ENCODE results near the gene WFDC5.
"Not testable (repeated sequence)": the region's sequence is repeated elsewhere in the genome, so short reads cannot be mapped to it uniquely, and the experiment has no call there.

The WFDC5 gene, protein sequence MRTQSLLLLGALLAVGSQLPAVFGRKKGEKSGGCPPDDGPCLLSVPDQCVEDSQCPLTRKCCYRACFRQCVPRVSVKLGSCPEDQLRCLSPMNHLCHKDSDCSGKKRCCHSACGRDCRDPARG

GRCh38 chr20:45114465-45115385 lies at the start of gene WFDC5:
Gene WFDC5 (minus strand): TSS chr20:45115174. CDS start chr20:45115083, 91 bp downstream.
- DNase-seq, result no peak

DNA sequence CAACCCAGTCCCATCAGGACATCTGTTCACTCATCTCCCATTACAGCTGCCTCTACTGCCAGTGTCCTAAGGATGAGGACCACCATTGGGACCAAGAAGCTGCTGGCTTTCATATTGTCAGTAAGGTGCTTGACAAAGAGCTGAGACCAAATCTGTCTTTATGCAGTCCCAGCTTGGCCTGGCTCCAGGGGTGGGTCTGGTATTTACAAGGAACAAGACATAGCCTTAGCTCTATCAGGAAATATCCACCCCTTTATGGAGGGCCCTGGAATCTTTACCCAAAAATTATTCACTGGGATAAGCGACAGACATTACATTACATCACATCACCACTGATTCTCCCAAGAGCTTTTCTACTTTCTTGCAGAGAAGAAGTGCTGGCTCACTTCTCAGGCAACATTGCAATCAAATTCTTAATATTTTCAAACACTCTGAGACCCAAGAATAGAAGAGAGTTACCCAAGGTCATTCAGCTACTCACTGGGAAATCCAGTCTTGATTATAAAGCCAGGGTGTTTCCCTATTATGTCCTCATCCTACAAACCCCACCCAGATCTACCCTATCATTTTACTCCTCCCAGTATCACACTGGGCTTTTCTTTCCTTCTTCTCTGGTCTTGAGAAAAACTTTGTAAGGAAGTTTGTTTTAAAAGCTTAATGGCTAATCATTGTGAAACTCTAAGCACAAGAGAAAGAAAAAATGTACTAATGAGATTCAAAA lies 48.3 kb upstream of the WFDC5 start:
- no peak for DNase-seq

DNA sequence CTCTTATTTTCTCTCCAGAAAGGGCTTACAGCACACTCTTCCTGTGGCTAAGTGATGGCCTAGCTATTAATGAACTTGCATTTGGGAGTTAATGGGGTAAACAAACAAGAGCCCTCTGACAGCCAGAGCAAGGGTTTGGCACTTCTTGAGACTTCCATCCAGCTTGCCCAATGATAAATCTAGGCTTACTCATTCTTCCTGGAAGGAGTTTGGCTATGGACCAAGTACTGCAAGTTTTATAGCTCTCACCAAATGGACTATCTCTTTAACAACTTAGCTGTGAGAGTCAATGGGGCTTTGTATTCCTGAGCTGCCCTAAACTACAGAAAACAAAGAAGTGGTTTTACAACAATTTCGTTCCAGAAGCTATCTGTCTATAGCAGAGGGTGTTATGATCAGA lies 43.0 kb upstream of the WFDC5 start:
- DNase-seq, result no peak

DNA sequence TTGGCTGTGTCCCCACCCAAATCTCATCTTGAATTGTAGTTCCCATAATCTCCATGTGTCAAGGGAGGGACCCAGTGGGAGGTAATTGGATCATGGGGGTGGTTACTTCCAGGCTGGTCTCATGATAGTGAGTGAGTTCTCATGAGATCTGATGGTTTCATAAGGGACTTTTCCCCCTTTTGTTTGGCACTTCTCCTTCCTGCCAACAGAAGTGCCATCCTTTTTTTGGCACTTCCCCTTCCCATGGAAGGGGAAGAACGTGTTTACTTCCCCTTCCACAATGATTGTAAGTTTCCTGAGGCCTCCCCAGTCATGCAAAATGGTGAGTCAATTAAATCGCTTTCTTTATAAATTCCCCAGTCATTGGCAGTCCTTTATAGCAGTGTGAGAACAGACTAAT lies 41.7 kb upstream of the WFDC5 start:
- no peak for DNase-seq

DNA sequence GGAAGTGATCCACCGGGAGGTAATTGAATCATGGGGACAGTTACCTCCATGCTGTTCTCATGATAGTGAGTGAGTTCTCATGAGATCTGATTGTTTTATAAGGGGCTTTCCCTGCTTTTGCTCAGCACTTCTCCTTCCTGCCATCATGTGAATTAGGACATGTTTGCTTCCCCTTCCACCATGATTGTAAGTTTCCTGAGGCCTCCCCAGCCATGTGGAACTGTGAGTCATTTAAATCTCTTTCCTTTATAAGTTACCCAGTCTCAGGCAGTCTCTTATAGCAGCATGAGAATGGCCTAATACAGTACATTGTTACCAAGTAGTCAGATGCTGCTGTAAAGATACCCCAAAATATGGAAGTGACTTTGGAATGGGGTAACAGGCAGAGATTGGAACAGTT lies 39.8 kb upstream of the WFDC5 start:
- not testable (repeated sequence) for DNase-seq

DNA sequence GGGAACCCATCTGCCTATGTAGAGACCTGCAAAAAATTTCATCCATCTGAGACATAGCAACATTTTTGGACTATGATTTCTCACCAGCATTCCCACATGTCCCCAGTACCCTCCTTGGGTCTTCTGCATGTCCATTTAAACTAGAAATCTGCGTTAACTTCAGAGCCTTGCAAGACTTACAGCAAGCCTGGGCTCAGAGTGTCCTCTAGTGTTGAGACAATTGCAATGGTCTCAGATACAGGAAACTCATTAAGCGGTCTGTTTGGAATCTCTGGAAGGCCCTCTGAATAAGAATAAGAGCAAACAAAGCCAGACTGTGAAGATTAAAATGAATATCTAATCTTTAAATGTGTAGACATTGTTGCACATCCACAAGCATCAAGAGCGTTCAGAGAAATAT lies 39.2 kb upstream of the WFDC5 start:
- DNase-seq, result no peak

GRCh38 chr20:45153752-45154151 lies 38.8 kb upstream of the WFDC5 start:
- no peak for DNase-seq

DNA sequence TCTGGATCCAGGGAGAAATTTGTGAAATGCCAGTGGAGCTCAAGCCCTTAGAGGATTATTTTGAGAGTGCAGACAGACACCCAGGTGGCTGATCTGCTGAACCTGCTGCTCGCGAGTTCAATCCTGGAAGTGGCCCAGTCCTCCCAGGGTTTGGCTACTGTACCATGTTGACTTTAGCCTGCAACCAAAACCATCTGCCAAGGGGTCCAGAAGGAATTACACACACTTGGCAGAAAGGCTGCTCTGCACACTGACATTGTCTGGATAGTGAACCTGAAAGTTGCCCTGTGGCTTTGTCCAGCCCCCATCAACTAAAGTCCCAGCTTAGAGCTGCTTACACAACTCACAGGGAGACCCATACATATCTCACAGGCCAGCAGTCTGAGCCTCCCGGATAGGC lies 38.2 kb upstream of the WFDC5 start:
- DNase-seq, result no peak

DNA sequence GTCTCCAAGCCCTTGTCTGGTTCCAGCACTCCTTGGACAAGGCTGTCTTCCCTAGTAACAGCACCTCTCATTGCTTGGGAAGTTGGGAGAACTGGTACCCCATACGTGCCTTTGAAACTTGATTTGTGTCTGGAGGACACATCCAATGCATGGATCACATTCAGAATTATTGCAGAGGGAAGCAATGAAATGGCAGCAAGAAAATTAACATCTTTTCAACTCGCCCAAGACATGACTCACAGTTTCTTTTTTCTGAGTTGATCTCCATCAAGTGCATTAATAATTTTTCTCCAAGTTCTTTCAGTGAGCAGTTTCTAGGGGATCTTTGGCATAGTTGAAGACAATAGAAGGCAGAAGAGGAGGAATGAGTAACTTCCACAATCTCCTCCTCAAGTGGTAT lies 37.4 kb upstream of the WFDC5 start:
- no peak for DNase-seq

- no peak for DNase-seq
Observed at GRCh38 chr20:45149062-45149461, 34.1 kb upstream of the WFDC5 start.

GRCh38 chr20:45140836-45141235 lies 25.9 kb upstream of the WFDC5 start:
- DNase-seq, result no peak

DNA sequence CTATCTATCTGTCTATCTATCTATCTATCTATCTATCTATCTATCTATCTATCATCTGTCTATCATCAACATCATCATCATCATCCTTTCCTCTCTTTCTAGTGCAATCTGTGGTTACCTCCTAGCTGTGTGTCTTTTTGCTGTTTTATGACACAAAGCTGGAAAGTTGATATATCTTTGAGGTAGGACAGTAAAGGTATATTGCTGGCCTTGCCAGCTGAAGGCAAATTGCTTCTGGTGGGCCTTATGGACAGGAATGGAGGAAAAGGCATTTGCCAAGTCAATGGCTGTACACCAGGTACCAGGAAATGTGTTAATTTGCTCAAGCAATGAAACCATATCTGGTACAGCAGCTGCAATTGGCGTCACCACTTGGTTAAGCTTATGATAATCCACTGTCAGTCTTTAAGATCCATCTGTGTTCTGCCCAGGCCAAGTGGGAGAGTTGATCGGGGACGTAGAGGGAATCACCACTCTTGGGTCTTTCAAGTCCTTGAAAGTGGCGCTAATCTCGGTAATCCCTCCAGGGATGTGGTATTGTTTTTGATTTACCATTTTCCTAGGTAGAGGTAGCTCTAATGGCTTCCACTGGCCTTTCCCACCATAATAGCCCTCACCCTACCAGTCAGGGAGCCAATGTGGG lies 24.9 kb upstream of the WFDC5 start:
- DNase-seq, result peak; percentile 92

- no peak for DNase-seq
Observed at GRCh38 chr20:45138561-45139300, 23.8 kb upstream of the WFDC5 start.

GRCh38 chr20:45136911-45137310 lies 21.9 kb upstream of the WFDC5 start:
- no peak for DNase-seq

GRCh38 chr20:45128099-45128498 lies 13.1 kb upstream of the WFDC5 start:
- DNase-seq, result no peak

- DNase-seq, result no peak
Observed at GRCh38 chr20:45124365-45124764, 9.4 kb upstream of the WFDC5 start, which contains the start of gene WFDC12. Gene WFDC12 (minus strand): TSS chr20:45124465. CDS start chr20:45124447, 18 bp downstream.

GRCh38 chr20:45121388-45121787 lies 6.4 kb upstream of the WFDC5 start:
- no peak for DNase-seq

DNA sequence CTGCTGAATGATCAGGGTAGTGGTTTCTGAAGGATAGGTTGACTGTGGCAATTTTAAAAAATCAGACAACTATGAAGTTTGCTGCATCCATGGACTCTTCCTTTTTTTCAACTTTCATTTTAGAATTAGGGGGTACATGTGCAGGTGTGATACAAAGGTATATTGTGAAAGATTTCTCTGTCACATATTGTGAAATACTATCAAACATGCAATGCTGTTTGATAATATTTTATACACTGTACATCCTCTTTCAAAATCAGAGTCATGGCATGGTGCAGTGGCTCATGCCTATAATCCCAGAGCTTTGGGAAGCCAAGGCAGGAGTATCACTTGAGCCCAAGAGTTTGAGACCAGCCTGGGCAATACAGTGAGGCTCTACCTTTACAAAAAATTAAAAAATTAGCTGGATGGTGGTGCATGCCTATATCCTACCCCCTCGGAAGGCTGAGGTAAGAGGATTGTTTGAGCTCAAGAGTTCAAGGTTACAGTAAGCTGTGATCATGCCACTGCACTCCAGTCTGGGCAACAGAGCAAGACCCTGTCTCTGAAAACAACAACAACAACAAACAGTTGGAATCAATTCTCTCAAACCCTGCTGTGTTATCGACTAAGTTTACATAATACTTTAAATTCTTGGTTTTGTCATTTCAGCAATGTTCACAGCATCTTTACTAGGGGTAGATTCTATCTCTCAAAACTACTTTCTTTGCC lies 4.7 kb upstream of the WFDC5 start:
- DNase-seq, result no peak

GRCh38 chr20:45118028-45118427 lies 3.1 kb upstream of the WFDC5 start:
- no peak for DNase-seq

GRCh38 chr20:45117581-45117980 lies 2.6 kb upstream of the WFDC5 start:
- no peak for DNase-seq

DNA sequence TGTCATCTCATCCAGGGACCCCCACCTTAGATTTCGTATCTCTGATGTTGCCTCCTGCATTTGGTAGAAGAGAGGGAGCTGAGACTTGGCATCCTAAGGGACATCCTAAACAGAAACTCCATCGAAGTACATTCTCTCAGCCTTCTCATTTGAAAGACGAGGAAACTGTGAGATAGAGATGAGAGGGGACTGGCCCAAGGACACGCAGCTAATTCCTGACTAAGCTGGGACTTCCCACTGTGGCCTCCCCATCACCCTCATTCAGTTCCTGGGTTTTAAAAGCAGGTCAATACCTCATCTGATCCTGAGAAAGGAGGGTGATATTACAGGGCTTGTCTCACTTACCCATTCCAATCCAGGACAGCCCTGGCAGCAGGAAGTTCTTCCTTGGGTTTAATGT lies 855 bp upstream of the WFDC5 start:
- DNase-seq, result no peak

- DNase-seq, result no peak
Observed at GRCh38 chr20:45115386-45115774, 406 bp upstream of the WFDC5 start.
